Neural progenitor cell (in vitro differentiated cells): ENCODE data around the gene IRAK1. TPM values are rescaled to one million over a fixed set of nuclear protein-coding genes. Genes with fewer than 3 reads are reported as not detected.

Experiments
- DNase-seq: peaks from one replicate; pipeline ENCODE4 v3.0.0-alpha.2; 2016; ENCODE audit warnings: low spot score
- H2AFZ ChIP-seq: fragments of 200-600 bp; sonication (generic); replicated peaks from 2 replicates; pipeline ENCODE4 v1.6.1; 2016; ENCODE audit warnings: antibody characterized with exemption
- H3F3A ChIP-seq: fragments of 200-600 bp; sonication (generic); 2 replicates; pipeline ENCODE4 v1.6.1; 2016; ENCODE audit warnings: antibody characterized with exemption, low read depth
- H3K27ac ChIP-seq: fragments of 200-600 bp; sonication (generic); 2 replicates; pipeline ENCODE4 v1.5.1; 2016; ENCODE audit warnings: mild to moderate bottlenecking
- H3K27me3 ChIP-seq: fragments of 200-600 bp; sonication (generic); 2 replicates; pipeline ENCODE4 v1.6.1; 2016; ENCODE audit warnings: mild to moderate bottlenecking, moderate library complexity
- H3K36me3 ChIP-seq: fragments of 200-600 bp; sonication (generic); 2 replicates; pipeline ENCODE4 v1.5.1; 2016
- H3K4me1 ChIP-seq: fragments of 200-600 bp; sonication (generic); 2 replicates; pipeline ENCODE4 v1.6.1; 2016; ENCODE audit warnings: mixed run types
- H3K4me2 ChIP-seq: fragments of 200-600 bp; sonication (generic); 2 replicates; pipeline ENCODE4 v1.6.1; 2016
- H3K4me3 ChIP-seq: fragments of 200-600 bp; sonication (generic); 2 replicates; pipeline ENCODE4 v1.5.1; 2016
- H3K79me2 ChIP-seq: fragments of 200-600 bp; sonication (generic); 2 replicates; pipeline ENCODE4 v1.6.1; 2016; ENCODE audit warnings: low read depth
- H3K9ac ChIP-seq: fragments of 200-600 bp; sonication (generic); 2 replicates; pipeline ENCODE4 v1.6.1; 2016
- H3K9me3 ChIP-seq: fragments of 200-600 bp; sonication (generic); 2 replicates; pipeline ENCODE4 v1.5.1; 2016; ENCODE audit warnings: low read depth
- H4K20me1 ChIP-seq: fragments of 200-600 bp; sonication (generic); 2 replicates; pipeline ENCODE4 v1.6.1; 2016; ENCODE audit warnings: low read depth
- H3K27ac Mint-ChIP-seq: 3 replicates; pipeline ENCODE4 v1.8.0; 2021; ENCODE audit warnings: mixed read lengths
- H3K27me3 Mint-ChIP-seq: 2 replicates; pipeline ENCODE4 v1.8.0; 2022; ENCODE audit warnings: low read depth, mild to moderate bottlenecking, inconsistent platforms, moderate library complexity, mixed read lengths; ENCODE audit not compliant: insufficient read depth
- H3K36me3 Mint-ChIP-seq: 3 replicates; pipeline ENCODE4 v1.8.0; 2021; ENCODE audit warnings: mixed read lengths
- H3K4me1 Mint-ChIP-seq: 3 replicates; pipeline ENCODE4 v1.8.0; 2021; ENCODE audit warnings: mixed read lengths
- H3K4me3 Mint-ChIP-seq: 3 replicates; pipeline ENCODE4 v1.8.0; 2021; ENCODE audit warnings: mild to moderate bottlenecking, moderate library complexity, mixed read lengths
- H3K9me3 Mint-ChIP-seq: 3 replicates; pipeline ENCODE4 v1.8.0; 2020; ENCODE audit warnings: mixed read lengths
- CTCF ChIP-seq: fragments of 200-600 bp; sonication (generic); IDR thresholded peaks from 2 replicates; pipeline ENCODE4 v1.5.1; 2017; ENCODE audit warnings: antibody characterized with exemption, mild to moderate bottlenecking
- EZH2 ChIP-seq: fragments of 200-600 bp; sonication (generic); IDR thresholded peaks from 2 replicates; pipeline ENCODE4 v1.6.1; 2017; ENCODE audit warnings: antibody characterized with exemption, mild to moderate bottlenecking, moderate library complexity
- EZH2phosphoT487 ChIP-seq: fragments of 200-600 bp; sonication (generic); IDR thresholded peaks from 2 replicates; pipeline ENCODE4 v1.6.1; 2017; ENCODE audit warnings: antibody characterized with exemption
- total RNA-seq: library from RNA; depleted of rRNA; stranded (reverse); fragments of >200 nt; gene quantifications from 2 replicates; pipeline ENCODE4 v1.2.3, GENCODE V29; 2015; ENCODE audit warnings: low replicate concordance

Gene IRAK1
- total RNA-seq, 1 donor from 2014 or later = 6.8 TPM

GRCh38 chrX:154037754-154038153 lies 18.1 kb upstream of the IRAK1 start:
- H3K4me3 ChIP-seq = no peak overlapping the region
- no peaks in the 10 kb centered on the region for H3F3A ChIP-seq
- Mint-ChIP-seq H3K9me3 (peaks cover 19% of the 10 kb centered on the region), H3K4me3 (no peak overlapping the region), H3K36me3 (peaks cover 16% of the 10 kb centered on the region), H3K27ac (no peak overlapping the region), H3K27me3 (peaks cover 6% of the 10 kb centered on the region), H3K4me1 (peaks cover 13% of the 10 kb centered on the region)
- H3K4me1 ChIP-seq = no peaks in the 10 kb centered on the region
- no peaks in the 10 kb centered on the region for H3K9me3 ChIP-seq
- no peak overlapping the region for H3K9ac ChIP-seq
- no peak overlapping the region for H3K4me2 ChIP-seq
- no peaks in the 10 kb centered on the region for H3K36me3 ChIP-seq
- TF ChIP-seq EZH2 (no peak), EZH2phosphoT487 (no peak), CTCF (no peak)
- no peak overlapping the region for H3K27ac ChIP-seq
- H4K20me1 ChIP-seq = peaks cover 65% of the 10 kb centered on the region
- H3K27me3 ChIP-seq = no peaks in the 10 kb centered on the region
- DNase-seq = no peak
- peaks cover 23% of the 10 kb centered on the region for H3K79me2 ChIP-seq
- H2AFZ ChIP-seq = no peak overlapping the region

- Histone ChIP-seq H3K9me3 (no peaks in the 10 kb centered on the region), H2AFZ (no peak overlapping the region), H3K4me1 (no peaks in the 10 kb centered on the region), H3F3A (no peaks in the 10 kb centered on the region), H3K27me3 (no peaks in the 10 kb centered on the region), H3K27ac (no peak overlapping the region), H3K4me3 (no peak overlapping the region), H4K20me1 (peaks cover 65% of the 10 kb centered on the region), H3K36me3 (no peaks in the 10 kb centered on the region), H3K79me2 (peaks cover 18% of the 10 kb centered on the region), H3K4me2 (no peak overlapping the region), H3K9ac (no peak overlapping the region)
- DNase-seq = peak; percentile 17
- H3K4me3 Mint-ChIP-seq = no peak overlapping the region
- H3K4me1 Mint-ChIP-seq = peaks cover 10% of the 10 kb centered on the region
- peaks cover 6% of the 10 kb centered on the region for H3K27me3 Mint-ChIP-seq
- no peak overlapping the region for H3K27ac Mint-ChIP-seq
- no peak for TF ChIP-seq EZH2
- no peak for TF ChIP-seq CTCF
- TF ChIP-seq EZH2phosphoT487 = no peak
- peaks cover 21% of the 10 kb centered on the region for H3K9me3 Mint-ChIP-seq
- peaks cover 20% of the 10 kb centered on the region for H3K36me3 Mint-ChIP-seq
Measured at GRCh38 chrX:154036513-154036912, 16.8 kb upstream of the IRAK1 start.

GRCh38 chrX:154033848-154034247 lies 14.1 kb upstream of the IRAK1 start:
- Histone ChIP-seq H3K27me3 (no peaks in the 10 kb centered on the region), H3K4me1 (no peaks in the 10 kb centered on the region), H3K9me3 (no peaks in the 10 kb centered on the region), H3K79me2 (peaks cover 6% of the 10 kb centered on the region), H3K36me3 (no peaks in the 10 kb centered on the region), H3K4me3 (no peak overlapping the region), H3K9ac (no peak overlapping the region), H3F3A (no peaks in the 10 kb centered on the region), H2AFZ (no peak overlapping the region), H3K27ac (no peak overlapping the region), H4K20me1 (peaks cover 61% of the 10 kb centered on the region), H3K4me2 (no peak overlapping the region)
- TF ChIP-seq CTCF = no peak
- TF ChIP-seq EZH2phosphoT487 = no peak
- no peak for TF ChIP-seq EZH2
- Mint-ChIP-seq H3K4me1 (peaks cover 7% of the 10 kb centered on the region), H3K27ac (no peak overlapping the region), H3K9me3 (peaks cover 17% of the 10 kb centered on the region), H3K27me3 (peaks cover 6% of the 10 kb centered on the region), H3K4me3 (no peak overlapping the region), H3K36me3 (peaks cover 17% of the 10 kb centered on the region)
- no peak for DNase-seq
